Measurements from ENCODE around the gene CTBP2.

Gene CTBP2

DNA sequence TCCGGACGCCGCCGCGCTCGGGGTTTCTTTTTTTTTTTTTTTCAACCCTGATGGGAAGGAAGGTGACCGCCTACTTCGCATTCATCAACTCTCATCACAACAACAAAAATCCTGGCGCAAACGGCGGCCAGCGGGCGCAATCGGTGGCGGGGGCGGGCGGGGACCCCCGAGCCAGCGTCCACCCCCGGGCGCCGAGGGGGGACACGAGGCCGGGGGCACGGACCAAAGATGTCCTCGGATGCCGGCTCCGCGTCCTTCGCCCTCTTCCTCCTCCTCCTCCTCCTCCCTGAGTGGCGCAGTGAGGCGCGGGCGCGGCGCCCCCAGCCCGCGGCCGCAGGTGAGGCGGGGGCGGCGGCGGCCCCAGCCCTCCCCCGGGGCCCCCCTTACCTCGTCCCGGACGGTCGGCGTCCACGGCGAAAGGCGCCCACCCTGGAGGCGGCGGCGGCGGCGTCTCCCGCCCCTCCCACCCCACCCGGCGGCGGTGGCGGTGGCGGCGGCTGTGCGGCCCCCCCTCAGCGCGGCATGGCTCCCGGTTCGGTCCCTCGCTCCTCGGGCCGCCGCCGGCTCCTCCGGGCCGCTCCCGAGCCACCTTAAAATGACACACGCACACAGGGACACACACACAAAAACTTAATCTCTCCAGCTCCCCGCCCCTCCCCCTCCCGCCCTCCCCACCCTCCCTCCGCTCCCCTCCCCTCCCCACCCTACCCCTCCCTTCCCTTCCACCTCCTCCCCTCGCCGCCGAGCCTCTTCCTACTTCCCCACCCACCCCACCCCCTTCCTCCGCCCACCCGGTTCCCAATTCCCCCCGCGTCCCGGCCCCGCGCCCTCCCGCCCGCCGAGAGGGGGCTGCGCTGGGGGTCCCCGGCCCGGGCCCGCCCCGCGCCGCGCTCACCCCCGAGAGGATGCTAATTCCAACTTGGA is at the start of gene CTBP2:
CTBP2 (minus strand) TSS at position 632 of the 924 bp plus-strand sequence.
- peak; percentile 78 for DNase-seq (ENCODE audit: low spot score)

DNA sequence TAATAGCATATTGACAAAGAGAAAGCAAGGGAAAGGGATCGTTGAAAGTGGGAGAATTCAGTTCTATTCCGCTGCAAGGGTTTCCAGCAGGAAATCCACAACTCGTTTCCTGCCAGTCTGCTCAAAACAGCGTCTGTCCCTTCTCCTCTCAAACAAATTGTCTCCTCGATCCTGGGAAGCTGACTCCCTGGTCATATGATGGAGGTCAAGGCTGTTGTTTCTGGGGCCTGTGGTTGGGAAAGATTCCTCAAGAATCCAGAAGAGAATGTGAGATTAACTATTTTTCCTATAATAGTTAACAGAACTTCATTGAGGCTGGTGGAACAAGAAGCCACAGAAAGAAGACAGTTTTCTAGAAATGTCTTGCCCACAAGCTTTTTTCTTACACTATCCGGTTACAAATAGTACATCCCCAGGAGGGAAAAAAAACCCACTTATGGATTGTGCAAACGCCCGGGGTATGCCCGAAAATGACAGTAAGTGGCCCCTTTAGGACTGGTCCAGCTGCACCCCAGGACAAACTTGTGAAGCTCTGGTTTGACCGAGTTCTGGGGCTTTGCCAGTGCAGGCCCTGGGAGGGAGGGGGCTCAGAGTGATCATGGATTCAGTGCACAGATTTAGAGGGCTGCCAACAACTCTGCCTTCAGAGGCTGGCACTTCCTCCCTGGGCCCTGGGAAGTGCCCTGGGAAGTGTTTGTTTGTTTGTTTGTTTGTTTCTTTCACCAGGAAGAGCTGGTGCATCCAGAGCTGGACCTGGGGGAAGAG is 49.4 kb upstream of the CTBP2 start:
- DNase-seq (ENCODE audit: low spot score) = peak; percentile 58

DNA sequence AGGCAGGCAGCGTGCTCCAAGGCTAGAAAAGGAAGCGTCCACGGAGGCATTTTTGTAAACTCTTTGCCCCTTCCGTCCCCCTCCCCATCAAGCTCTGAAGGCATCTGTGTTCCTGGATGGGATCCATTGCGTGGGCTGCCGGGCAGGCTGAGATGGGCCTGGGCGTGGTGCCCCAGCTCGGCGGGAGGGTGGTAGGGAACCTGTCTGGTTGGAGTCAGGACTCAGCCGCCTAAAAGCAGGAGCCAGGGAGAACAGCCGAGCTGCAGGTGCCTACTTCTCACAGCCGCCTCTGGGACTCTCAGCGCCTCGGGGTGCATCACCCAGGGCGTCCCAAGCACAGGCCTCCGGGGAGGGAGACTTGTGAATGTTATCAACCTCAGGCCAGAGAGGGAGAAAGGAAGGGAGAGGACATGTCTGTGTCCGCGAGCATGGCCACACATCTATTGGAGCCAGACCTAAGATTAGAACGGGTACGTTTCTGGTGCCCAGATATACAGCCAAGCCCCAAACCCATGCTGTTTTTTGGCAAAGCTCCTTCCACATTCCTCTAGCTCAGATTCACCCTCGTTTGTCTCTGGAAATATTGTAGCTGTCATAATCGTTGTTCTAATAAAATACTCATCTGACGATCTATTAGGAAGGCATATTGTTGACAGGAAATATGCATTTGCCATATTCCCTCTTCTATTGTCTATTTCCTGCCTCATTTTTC is 48.6 kb upstream of the CTBP2 start:
- peak; percentile 31 for DNase-seq (ENCODE audit: low spot score)

DNA sequence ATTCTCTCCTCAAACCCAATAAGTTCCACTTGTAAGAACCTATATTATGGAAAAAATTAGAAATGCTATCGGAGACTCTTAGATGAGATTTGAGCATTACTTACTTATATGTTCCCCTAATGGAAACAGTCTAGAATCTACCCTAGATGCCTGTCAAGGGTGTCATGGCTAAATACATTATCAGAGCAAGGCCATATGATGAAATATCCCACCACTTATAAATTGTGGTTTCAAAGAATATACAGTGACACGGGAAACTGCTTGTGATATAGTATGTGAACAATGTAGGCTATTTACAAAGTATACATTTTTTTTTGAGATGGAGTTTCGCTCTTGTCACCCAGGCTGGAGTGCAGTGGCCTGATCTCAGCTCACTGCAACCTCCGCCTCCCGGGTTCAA is 46.3 kb upstream of the CTBP2 start:
- DNase-seq (ENCODE audit: low spot score) = no peak

DNA sequence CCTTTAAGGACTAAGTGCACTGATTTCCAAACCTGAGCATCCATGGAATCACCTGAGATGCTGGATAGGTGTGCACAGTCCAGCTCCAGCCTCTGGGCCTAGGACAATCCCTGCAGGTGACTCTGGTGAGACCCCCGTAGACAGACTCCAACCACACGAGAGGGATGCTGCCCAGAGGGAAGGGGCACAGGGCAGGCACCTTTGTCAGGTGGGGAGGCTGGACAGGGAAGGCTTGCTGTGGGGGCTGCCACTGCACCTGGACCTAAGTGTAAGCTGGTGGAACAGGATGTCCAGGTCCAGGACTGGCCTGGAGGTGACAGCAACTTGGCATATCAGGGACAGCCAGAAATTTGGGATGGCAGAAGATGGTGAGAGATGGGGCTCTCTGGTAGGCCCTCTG is 45.1 kb upstream of the CTBP2 start:
- DNase-seq (ENCODE audit: low spot score) = no peak

DNA sequence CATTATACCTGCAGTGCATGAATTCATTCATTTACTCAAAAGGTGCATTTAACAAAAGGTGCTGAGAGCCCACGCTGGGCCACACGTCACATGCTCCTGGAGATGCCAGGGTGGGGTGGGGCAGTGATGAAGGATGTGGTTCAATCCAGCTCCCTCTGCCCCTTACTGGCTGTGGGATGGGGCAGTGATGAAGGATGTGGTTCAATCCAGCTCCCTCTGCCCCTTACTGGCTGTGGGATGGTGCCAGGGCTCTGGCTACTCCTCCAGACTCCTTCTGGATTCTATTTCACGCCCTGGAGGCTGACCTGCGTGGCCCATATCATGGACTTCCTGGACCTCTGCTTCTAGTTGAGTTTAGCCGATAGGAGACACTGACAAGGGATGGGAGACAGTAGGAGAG is 44.0 kb upstream of the CTBP2 start:
- no peak for DNase-seq (ENCODE audit: low spot score)

DNA sequence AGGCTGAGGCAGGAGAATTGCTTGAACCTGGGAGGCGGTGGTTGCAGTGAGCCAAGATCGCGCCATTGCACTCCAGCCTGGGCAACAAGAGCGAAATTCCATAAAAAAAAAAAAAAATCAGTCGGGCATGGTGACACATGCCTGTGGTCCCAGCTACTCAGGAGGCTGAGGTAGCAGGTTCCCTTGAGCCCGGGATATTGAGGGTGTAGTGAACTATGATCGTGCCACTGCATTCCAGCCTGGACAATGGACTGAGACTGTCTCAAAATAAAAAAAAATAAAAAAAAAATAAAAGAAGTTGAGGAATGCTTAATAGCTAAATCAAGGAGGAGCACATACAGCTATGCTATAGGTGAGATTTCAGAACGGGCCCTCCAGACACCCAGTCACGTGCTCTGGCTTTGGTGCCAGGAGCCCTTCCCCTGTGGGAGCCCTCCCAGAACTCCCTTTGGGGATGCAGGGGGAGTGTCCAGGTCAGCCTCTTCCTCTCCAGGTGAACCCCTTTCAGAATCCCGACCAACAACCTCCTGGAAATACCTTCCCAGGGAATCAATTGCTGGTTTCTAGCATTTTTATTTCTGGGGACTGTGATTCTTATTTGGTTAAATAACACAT is 42.9 kb upstream of the CTBP2 start:
- no peak for DNase-seq (ENCODE audit: low spot score)

DNA sequence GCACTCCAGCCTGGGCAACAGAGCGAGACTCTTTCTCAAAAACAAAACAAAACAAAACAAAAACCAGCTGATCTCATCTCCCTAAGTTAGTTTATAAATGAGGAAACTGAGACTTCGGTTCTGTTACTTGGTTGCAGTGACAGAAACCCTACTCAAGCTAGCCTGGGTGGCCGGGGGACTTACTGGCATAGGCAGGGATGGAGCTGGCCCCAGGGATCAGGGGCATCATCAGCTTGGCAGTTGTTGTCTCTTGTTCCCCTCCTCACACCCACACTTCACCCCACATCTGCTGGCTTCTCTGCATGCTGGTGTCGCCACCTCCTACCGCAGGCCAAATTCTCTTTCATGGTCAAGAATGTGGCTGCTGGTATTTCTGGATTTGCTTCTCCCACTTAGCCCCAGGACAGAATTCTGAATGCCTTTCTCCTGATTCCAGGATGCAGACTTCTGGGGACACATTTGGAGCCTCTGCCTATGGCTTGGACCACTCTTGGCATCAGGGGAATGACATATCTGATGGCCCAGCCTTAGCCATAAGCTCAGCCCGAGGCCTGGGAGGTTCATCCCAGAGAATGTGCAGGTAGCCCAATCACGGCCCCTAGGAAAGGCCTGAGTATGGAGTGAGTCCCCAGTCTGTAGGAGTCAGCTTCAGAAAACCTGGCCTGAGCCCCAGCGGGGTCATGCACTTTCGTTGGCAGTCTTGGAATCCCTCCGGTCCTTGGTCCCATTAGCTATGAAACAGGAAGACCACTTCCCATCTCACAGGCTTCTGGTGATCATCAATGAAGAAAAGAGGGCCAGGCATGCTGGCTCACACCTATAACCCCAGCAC is 41.6 kb upstream of the CTBP2 start:
- no peak for DNase-seq (ENCODE audit: low spot score)

DNA sequence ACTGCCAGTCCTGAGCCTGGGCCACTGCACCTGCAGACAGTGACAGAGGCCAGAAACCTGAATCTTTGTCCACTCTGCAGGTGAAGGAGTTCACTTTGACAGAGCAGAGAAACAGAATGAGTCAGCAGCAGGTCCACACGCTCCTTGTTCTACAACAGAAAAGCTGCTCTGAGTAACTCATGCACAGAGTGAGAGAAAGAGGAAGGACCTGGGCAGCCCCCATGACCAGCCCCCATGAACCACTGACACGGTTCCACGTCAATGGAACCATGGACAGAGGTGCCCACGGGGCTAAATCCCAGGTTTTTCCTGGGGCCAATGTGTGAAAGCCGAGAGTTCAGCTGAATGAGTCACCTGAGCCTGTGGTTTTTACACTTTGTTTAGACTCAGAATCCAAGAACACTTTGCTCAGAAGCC is 40.8 kb upstream of the CTBP2 start:
- DNase-seq (ENCODE audit: low spot score) = no peak

DNA sequence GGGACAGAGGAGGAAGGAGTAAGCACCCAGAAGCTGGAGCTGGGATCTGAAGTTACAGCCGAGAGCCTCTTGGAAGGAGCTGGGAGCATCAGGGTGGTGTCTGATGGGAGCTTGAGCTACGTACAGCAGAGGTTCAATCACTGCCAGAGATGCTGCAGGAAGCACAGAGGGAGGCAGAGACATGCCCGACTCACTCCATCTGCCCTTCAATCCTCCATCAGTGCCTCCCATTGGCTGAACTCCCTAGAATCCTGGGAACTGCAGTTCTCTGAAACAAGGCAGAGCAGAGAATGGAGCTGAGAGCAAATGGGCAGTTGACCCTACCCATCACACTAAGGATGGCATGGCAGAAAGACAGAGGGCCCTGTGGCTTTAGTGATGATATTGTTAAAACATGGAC is 40.0 kb upstream of the CTBP2 start:
- DNase-seq (ENCODE audit: low spot score) = no peak

DNA sequence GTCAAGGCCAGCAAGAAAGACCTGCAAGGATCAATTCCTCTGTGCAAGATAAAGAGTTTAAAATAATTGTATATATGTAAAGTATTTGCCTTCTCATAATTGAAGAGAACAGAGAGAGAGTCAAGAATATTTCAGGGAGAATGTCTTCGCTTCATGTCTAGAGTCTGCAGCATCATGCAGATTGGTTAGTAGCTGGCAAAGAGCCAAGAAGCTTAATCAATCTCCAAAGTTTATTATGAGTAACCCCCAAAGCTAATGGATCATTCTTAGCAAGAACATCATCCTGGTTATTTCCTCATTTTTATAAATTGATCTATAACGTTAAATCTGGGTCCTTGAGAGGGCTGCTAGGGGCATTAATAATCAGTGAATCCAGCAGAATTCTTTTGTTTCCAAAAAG is 38.9 kb upstream of the CTBP2 start:
- DNase-seq (ENCODE audit: low spot score) = no peak

DNA sequence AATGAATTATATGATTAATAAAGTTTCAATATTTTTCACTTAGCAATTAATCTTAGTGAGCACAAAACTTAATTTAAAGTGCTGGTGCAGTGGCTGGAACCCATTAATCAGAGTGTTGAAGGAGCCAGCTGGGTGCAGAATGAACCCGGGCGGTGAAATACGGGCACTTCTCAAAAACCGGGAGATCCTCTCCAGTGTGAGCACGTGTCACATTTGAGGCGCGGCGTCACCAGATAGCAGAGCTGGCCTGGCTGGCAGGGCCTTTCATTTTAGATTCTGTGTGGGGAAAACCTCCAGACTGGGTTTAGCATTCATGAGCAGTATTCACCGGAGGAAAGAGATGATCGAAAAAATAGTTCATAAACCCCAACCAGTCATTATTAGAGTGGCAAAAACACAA is 34.5 kb upstream of the CTBP2 start:
- DNase-seq (ENCODE audit: low spot score) = no peak

DNA sequence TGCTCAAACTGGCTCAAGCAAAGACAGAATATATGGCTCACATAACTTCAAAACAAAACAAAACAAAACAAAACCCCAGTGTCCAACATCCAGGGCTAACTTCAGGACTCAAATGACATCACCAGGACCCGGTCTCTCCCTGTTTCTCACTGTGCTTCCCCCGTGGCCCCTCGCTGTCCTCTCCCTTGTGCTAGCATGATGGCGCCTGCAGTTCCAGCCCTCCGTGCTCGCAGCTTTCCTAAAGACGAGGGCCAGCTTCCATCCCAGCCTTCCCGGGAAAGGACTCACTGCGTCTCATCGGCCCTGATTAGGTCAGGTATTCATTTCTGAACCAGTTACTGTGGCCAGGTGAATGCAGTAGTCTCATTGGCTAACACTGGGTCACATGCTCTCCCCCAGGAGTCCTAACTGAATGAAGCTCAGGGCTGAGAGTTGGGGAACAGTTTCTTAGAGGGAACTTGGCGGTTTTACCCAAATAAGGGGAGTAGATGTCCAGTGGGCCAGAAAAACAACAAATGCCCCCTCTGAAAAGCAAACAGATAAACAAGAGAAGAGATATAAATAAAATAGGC is 33.0 kb upstream of the CTBP2 start:
- no peak for DNase-seq (ENCODE audit: low spot score)

DNA sequence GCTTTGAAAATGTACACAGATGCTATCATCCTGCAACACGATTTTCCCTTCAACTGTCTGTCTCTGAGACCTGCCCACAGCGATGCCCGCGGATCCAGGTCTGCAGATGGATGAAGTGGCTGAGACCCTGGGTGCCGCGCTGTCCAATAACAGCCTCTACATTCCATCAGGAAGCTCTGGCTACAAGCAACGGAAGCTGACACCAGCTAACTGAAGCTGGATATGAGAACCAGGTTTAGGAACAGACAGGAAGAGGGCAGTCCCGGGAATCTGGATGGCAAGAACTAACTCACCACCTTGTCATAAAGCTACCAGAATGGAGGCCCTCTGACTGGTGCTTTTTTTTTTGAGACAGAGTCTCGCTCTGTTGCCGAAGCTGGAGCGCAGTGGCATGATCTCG is 32.3 kb upstream of the CTBP2 start:
- DNase-seq (ENCODE audit: low spot score) = no peak

DNA sequence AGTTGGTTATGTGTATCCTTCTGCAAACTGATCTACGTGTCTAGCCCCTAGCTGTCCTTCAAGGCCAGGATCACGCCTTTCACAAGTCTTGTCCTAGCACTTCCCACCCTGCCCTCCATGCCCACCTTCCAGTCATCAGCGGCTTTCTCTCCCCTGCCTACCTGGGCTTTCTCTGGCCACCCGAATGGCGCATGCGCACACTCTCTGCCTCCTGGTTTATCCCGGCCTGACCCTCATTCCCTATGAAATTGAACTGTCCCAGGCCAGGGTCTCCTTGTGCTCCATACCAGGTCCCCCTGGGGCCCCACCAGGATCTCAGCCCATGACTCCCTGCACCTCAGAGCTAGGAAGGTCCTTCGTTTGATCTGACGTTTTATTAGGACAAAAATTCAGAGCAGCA is 31.6 kb upstream of the CTBP2 start:
- no peak for DNase-seq (ENCODE audit: low spot score)

DNA sequence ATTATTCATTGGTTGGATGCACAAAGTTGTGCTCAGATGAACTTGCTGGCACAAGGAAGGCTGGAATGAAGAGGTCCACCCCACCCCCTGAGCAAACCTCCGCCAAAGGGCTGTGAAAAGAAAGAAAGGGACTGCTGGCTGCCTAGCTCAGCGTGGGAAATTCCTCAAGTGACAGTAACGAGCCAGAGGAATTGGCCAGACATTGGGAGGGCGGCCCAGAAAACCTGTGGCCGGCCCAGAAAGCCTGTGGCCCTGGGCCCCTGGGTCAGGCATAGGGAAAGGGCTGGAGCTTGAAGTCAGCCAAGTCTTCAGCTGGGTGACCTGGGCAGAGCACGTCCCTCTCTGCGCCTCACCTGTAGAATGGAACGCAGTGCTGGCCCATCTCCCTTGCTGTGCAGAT is 30.6 kb upstream of the CTBP2 start:
- DNase-seq (ENCODE audit: low spot score) = no peak

DNA sequence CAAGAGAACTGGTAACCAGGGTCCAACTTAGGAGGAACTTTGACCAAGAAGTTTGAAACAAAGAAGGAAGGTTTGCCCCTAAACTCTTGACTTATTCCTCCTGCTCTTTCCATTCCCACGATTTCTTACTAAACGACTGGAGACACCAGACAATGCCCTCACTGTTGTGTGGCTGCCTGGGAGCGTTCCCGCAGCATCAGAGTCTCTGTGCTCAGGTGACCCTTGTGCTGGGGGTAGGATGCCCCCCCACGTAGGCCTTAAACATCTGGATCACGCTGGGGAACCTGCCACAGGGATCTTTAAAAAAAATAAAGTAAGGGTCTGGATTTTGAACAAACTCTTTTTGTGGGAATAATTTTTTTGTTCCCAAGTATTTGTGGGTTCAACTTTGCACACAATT is 30.1 kb upstream of the CTBP2 start:
- DNase-seq (ENCODE audit: low spot score) = no peak

DNA sequence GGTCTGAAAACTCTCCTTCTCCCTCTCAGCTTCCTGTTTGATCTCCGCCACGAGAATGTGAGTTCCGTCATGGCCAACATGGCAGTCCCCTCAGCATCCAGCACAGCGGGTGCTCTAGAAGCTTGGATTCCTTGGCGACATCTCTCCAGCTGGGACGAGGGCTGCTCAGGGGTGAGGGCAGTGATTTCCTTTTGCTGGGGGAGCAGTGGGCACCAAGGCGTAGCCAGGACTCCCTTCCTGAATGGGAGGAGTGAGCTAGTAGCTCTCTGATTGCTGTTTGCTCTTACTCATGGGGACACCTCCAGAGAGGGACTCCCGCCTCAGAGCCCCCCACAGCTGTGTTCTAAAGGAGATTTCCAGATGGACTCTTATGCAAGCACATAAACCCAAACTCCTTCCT is 28.8 kb upstream of the CTBP2 start:
- no peak for DNase-seq (ENCODE audit: low spot score)

DNA sequence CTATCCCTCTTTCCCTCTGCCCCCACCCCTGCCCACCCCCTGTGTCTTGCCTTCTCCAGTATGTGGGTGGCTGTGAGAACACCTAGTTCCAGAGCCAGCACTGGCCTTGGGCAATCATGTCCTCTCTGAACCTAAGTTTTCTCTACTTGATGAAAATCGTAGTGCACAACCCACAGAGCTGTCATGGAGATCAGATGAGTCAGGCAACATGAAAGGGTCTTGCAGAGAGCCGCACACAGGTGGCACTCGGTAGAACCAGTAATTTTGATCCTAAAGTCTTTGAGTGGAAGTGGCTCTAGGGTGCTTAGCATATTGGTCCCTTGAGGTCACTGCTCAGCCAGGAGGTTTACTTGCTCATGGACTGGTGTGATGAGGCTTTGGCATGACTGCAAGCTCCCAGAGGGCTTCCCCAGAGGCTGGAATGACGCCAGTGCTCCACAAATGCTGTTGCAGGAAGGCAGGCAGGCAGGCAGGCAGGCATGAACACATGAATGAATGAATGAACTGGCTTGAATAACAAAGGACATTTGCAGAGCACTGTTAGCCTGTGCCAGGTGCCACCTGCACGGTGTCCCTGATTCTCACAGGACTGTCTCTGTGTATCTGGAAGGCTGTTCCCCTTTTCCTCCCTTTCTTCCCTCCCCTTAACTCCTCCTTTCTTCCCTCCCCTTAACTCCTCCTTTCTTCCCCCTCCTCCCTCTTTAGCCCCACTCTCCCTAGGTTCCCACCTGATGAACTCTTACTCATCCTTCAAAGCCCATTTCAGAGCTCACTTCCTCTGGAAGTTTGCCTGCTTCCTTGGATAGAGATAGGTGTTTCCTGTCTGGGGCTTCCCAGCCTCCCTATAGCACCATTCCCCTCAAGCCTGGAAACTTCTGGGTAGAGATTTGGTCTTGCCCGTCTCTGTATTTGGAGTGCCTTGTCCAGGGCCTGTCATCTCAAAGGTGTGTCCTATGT is 27.2 kb upstream of the CTBP2 start:
- DNase-seq (ENCODE audit: low spot score) = no peak

Data from AG20443 (cell line).